Stimulated activated naive CD8-positive, alpha-beta T cell treated with anti-CD3 and anti-CD28 coated beads, Interleukin-15, amount 100 ng/mL, for 72 hours (primary cell): Measurements from ENCODE around the gene NISCH.

Experiments
- ATAC-seq: fragments of 150-1000 bp; cut with Tn5 transposase; 2 replicates; pipeline ENCODE4 v1.10.0; 2021; ENCODE audit warnings: mild to moderate bottlenecking, moderate library complexity
- DNase-seq, 2 donors: peaks; one replicate each; pipeline ENCODE4 v3.0.0; 2021 to 2022
- H3K27ac Mint-ChIP-seq, 2 donors: one replicate each; pipeline ENCODE4 v1.8.0; 2022; ENCODE audit warnings: mild to moderate bottlenecking in 2 of 2, mixed read lengths in 2 of 2, moderate library complexity in 2 of 2
- H3K27me3 Mint-ChIP-seq: one replicate; pipeline ENCODE4 v1.8.0; 2022; ENCODE audit warnings: mixed read lengths
- H3K4me1 Mint-ChIP-seq: one replicate; pipeline ENCODE4 v1.8.0; 2022; ENCODE audit warnings: mild to moderate bottlenecking, mixed read lengths
- H3K4me3 Mint-ChIP-seq, 2 donors: one replicate each; pipeline ENCODE4 v1.8.0; 2022; ENCODE audit warnings: mild to moderate bottlenecking in 2 of 2, mixed read lengths in 2 of 2, moderate library complexity in 1 of 2
- H3K9me3 Mint-ChIP-seq, 2 donors: one replicate each; pipeline ENCODE4 v1.8.0; 2022; ENCODE audit warnings: mixed read lengths in 2 of 2

NISCH gene

GRCh38 chr3:52536112-52536368 lies 80.6 kb downstream of the NISCH start:
- ATAC-seq (no peak), DNase-seq (no peak)
- Mint-ChIP-seq H3K4me3 (peak overlapping the region; percentile 94 to 97), H3K27me3 (no peaks in the 10 kb centered on the region), H3K27ac (peak overlapping the region; percentile 33 to 55), H3K4me1 (peaks cover 67% of the 10 kb centered on the region), H3K9me3 (no peaks in the 10 kb centered on the region)

DNA sequence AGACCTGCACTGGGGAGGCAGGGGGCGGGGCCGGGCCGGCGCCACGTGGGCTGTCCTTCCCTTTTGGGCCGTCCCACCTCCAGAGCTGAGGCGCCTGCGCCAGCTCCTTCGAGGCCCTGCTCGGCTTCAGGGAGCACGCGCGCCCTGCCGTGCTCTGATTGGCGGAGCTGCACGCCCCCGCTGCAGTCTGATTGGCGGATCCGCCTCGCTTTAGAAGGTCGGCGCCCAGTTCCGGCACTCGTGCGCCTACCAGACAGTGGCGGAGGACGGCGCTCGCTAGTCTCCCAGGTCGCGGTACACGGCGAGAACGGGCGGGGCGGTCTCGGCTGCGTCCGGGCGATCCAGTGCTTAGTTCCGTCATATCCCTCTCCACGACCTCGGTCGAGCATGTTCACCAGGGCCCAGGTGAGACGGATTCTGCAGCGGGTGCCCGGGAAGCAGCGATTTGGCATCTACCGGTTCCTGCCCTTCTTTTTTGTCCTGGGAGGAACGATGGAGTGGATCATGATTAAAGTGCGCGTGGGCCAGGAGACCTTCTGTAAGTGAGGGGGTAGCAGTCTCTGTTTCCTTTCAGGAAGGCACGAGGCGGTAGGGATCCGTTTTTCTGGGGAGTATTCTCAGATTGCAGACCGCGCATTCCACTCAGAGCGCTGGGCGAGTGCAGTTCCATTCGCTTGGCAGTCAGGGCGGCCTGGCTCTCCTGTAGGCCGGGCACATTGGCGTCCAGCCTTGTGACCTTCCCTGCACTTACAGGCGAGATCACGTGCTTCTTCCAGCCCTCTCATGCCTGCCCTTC lies 81.2 kb downstream of the NISCH start, which contains the start of gene UQCC5:
Gene UQCC5 (plus strand): TSS at position 237 of the 796 bp plus-strand sequence. CDS start 151 bp downstream, at position 388.
- DNase-seq (peak; percentile 98 to 99), ATAC-seq (peak; percentile 92)
- Mint-ChIP-seq H3K4me1 (peaks cover 67% of the 10 kb centered on the region), H3K9me3 (no peaks in the 10 kb centered on the region), H3K4me3 (peak within 1 kb of the TSS; percentile 94 to 97), H3K27me3 (no peaks in the 10 kb centered on the region), H3K27ac (peak within 1 kb of the TSS; percentile 98 to 99)

GRCh38 chr3:52537165-52537620 lies 81.8 kb downstream of the NISCH start:
- peaks cover 62% of the 10 kb centered on the region for H3K4me1 Mint-ChIP-seq
- ATAC-seq = no peak

GRCh38 chr3:52537726-52538421 lies 82.5 kb downstream of the NISCH start:
- DNase-seq (no peak), ATAC-seq (no peak)
- no peaks in the 10 kb centered on the region for H3K27me3 Mint-ChIP-seq
- peaks cover 55% of the 10 kb centered on the region for H3K4me1 Mint-ChIP-seq
- no peaks in the 10 kb centered on the region for H3K9me3 Mint-ChIP-seq
- H3K27ac Mint-ChIP-seq = peak overlapping the region; percentile 30 to 59
- H3K4me3 Mint-ChIP-seq = peak overlapping the region; percentile 94 to 97

More at GRCh38 chr3:52537165-52537620, 81.8 kb downstream of the NISCH start:
- Mint-ChIP-seq H3K27ac (peak overlapping the region; percentile 98 to 99), H3K27me3 (no peaks in the 10 kb centered on the region), H3K9me3 (no peaks in the 10 kb centered on the region), H3K4me3 (peak overlapping the region; percentile 94 to 97)
- DNase-seq = no peak

GRCh38 chr3:52539010-52539653 lies 83.7 kb downstream of the NISCH start:
- no peaks in the 10 kb centered on the region for H3K9me3 Mint-ChIP-seq
- H3K27me3 Mint-ChIP-seq = no peaks in the 10 kb centered on the region
- DNase-seq (no peak), ATAC-seq (no peak)
- peaks cover 52% of the 10 kb centered on the region for H3K4me1 Mint-ChIP-seq
- H3K4me3 Mint-ChIP-seq = peak overlapping the region; percentile 24 to 34
- H3K27ac Mint-ChIP-seq = peak overlapping the region; percentile 14 to 30

GRCh38 chr3:52541050-52541449 lies 85.6 kb downstream of the NISCH start:
- H3K4me1 Mint-ChIP-seq = peaks cover 42% of the 10 kb centered on the region
- no peak overlapping the region for H3K27ac Mint-ChIP-seq
- ATAC-seq = no peak
- H3K27me3 Mint-ChIP-seq = no peaks in the 10 kb centered on the region
- no peak for DNase-seq
- no peak overlapping the region for H3K4me3 Mint-ChIP-seq
- no peaks in the 10 kb centered on the region for H3K9me3 Mint-ChIP-seq
